Measurements from ENCODE around the gene PALS2. TPM values are rescaled to one million over a fixed set of nuclear protein-coding genes. Genes with fewer than 3 reads are reported as not detected.

PALS2 gene
- total RNA-seq, 3 donors from 2014 or later, result 17.8 to 32.6 (median 29.2) TPM

DNA sequence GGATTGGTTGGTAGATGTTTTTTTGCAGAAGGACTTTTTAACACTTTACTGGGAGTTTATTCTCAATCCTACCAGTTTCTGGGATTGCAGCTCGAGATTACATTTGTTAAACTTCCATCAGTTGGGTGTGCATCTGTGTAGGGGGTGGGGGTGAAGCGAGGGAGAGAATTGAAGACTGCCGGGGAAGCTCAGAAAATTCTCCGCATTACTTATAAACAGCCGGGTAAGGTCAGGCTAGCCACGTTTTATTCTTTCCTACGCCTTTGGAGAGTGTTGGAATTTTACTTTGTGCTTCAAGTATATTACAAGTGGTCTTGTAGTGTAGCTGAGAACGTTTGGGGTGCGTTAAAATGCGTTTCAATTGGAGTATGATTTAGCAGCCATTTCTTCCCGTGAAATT, 1.1 kb downstream of the PALS2 start:
- H3K36me3 ChIP-seq, result no peaks in the 10 kb centered on the region
- no peak for TF ChIP-seq CTCF (IDR thresholded peaks at IDR 0.05)
- no peak for TF ChIP-seq POLR2AphosphoS5 (IDR thresholded peaks at IDR 0.05)
- TF ChIP-seq POLR2A (IDR thresholded peaks at IDR 0.05), result no peak
- intact Hi-C loops (cut with DNase I; ENCODE audit: low total_unique reads), result no loop called here
- H3K27ac ChIP-seq, result peak overlapping the region; percentile 58 to 76
- no peaks in the 10 kb centered on the region for H3K27me3 ChIP-seq
- H3K9me3 ChIP-seq, result no peaks in the 10 kb centered on the region
- H3K4me3 ChIP-seq, result peak overlapping the region; percentile 72 to 80 (median 76)
- no peak for DNase-seq (ENCODE audit: low spot score in 2 of 2)
- no peaks in the 10 kb centered on the region for H3K4me1 ChIP-seq

DNA sequence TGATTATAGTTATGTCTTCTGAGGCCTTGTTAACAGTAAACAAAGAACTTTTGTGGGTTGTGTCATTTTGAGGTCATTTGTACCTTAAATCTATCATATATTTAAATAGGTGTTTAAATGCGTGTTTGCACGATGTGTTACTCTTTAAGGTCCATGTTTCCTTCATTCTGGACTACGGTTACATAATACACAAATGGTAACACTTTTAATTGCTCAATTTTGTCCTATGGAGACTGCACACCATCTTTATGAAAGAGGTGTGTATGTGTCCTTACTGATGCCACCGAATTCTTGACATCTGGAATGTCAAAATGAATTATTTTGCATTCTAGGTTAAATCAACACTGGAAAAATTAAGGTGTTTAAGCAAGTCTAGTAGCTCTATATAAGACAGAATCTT, 1.7 kb downstream of the PALS2 start:
- DNase-seq (ENCODE audit: low spot score in 2 of 2), result no peak
- H3K36me3 ChIP-seq, result no peaks in the 10 kb centered on the region
- H3K27ac ChIP-seq, result no peak overlapping the region
- H3K4me1 ChIP-seq, result no peaks in the 10 kb centered on the region
- intact Hi-C loops (cut with DNase I; ENCODE audit: low total_unique reads), result no loop called here
- no peak for TF ChIP-seq POLR2A (IDR thresholded peaks at IDR 0.05)
- H3K27me3 ChIP-seq, result no peaks in the 10 kb centered on the region
- H3K4me3 ChIP-seq, result peak overlapping the region; percentile 72 to 80 (median 76)
- H3K9me3 ChIP-seq, result no peaks in the 10 kb centered on the region

DNA sequence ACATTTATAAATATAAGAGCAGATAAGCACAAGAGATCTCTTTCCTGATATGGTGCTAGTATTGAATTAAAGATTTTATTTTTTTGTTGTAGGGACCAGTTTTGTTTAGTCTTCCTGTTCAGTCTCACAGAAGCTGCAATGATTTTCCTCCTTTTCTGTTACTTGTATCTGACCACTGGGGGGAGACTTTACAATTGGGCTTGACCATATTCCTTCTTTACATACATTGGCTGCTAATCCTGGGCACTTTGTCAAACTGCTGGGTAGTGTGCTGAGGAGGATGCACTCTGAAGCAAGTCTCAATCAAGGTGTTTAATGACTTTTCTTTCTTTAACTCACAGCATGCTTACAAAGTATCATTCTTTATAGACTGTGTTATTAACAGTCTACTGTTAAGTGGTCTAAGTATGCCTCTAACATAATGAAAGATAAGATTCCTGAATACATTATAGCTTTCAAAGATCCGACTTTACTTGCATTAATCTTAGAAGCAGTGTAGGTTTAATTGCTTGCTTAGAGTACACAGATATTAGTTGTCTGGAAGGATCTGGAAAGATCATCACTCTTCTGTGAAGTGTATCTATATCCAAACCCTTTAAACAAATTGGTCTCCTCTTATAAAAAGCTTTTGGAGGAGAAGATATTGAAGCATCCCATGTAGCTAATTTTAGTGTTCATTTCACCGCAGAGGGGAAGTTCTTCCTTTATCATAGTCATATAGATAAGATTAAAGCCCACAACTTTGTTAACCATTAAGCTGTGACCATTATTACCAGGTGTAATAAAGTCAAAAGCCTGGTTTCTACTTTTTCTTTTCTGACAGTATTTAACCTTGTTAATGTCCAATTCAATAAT, 3.1 kb downstream of the PALS2 start:
- H3K4me3 ChIP-seq, result no peak overlapping the region
- no peaks in the 10 kb centered on the region for H3K27me3 ChIP-seq
- intact Hi-C loops (cut with DNase I; ENCODE audit: low total_unique reads), result no loop called here
- H3K36me3 ChIP-seq, result no peaks in the 10 kb centered on the region
- no peak for DNase-seq (ENCODE audit: low spot score in 2 of 2)
- H3K9me3 ChIP-seq, result no peaks in the 10 kb centered on the region
- no peak overlapping the region for H3K27ac ChIP-seq
- H3K4me1 ChIP-seq, result no peaks in the 10 kb centered on the region
- TF ChIP-seq POLR2AphosphoS5 (IDR thresholded peaks at IDR 0.05) (no peak), POLR2A (IDR thresholded peaks at IDR 0.05) (no peak), CTCF (IDR thresholded peaks at IDR 0.05) (peak in 2 of 3 donors; percentile 33 to 52)

- no peaks in the 10 kb centered on the region for H3K36me3 ChIP-seq
- TF ChIP-seq POLR2A (IDR thresholded peaks at IDR 0.05), result no peak
- no peak for TF ChIP-seq CTCF (IDR thresholded peaks at IDR 0.05)
- no peak for TF ChIP-seq POLR2AphosphoS5 (IDR thresholded peaks at IDR 0.05)
- H3K4me1 ChIP-seq, result no peaks in the 10 kb centered on the region
- no peaks in the 10 kb centered on the region for H3K27me3 ChIP-seq
- H3K27ac ChIP-seq, result no peak overlapping the region
- H3K9me3 ChIP-seq, result no peaks in the 10 kb centered on the region
- no peak for DNase-seq (ENCODE audit: low spot score in 2 of 2)
- intact Hi-C loops (cut with DNase I; ENCODE audit: low total_unique reads), result no loop called here
- H3K4me3 ChIP-seq, result no peak overlapping the region
Measured at GRCh38 chr7:24578052-24578451, 4.8 kb downstream of the PALS2 start.

GRCh38 chr7:24580283-24580946, 7.2 kb downstream of the PALS2 start:
- H3K27me3 ChIP-seq, result no peaks in the 10 kb centered on the region
- no peaks in the 10 kb centered on the region for H3K4me1 ChIP-seq
- TF ChIP-seq POLR2AphosphoS5 (IDR thresholded peaks at IDR 0.05), result no peak
- TF ChIP-seq POLR2A (IDR thresholded peaks at IDR 0.05), result no peak
- TF ChIP-seq CTCF (IDR thresholded peaks at IDR 0.05), result no peak
- DNase-seq (ENCODE audit: low spot score in 2 of 2), result no peak
- no peak overlapping the region for H3K27ac ChIP-seq
- intact Hi-C loops (cut with DNase I; ENCODE audit: low total_unique reads), result loop anchor here (2.0 kb wide), 1 partner anchor 24 kb away; no protein-coding TSS in a partner anchor
- no peaks in the 10 kb centered on the region for H3K9me3 ChIP-seq
- no peaks in the 10 kb centered on the region for H3K36me3 ChIP-seq
- no peak overlapping the region for H3K4me3 ChIP-seq
